SJSA1 (cell line): ENCODE measurements around the gene NT5M. TPM values are rescaled to one million over a fixed set of nuclear protein-coding genes. Genes with fewer than 3 reads are reported as not detected.
A peak's percentile ranks its signal among the peaks of the same experiment; 100 is the strongest.
"Not testable (repeated sequence)": the region's sequence is repeated elsewhere in the genome, so short reads cannot be mapped to it uniquely, and the experiment has no call there.

Experiments
- DNase-seq, 2 experiments: peaks; one replicate each; pipeline ENCODE4 v3.0.0-alpha.2; 2015 to 2020; ENCODE audit warnings: low spot score in 2 of 2, low read depth in 1 of 2
- H3K27ac ChIP-seq: fragments of 250-450 bp; sonication (Bioruptor Pico); 2 replicates; pipeline ENCODE4 v1.5.1; 2020; ENCODE audit warnings: mild to moderate bottlenecking, moderate library complexity
- H3K27me3 ChIP-seq: fragments of 250-450 bp; sonication (Bioruptor Pico); replicated peaks from 2 replicates; pipeline ENCODE4 v1.5.1; 2020; ENCODE audit warnings: mild to moderate bottlenecking, moderate library complexity
- H3K36me3 ChIP-seq: fragments of 250-450 bp; sonication (Bioruptor Pico); 2 replicates; pipeline ENCODE4 v1.5.1; 2020; ENCODE audit warnings: mild to moderate bottlenecking
- H3K4me1 ChIP-seq: fragments of 250-450 bp; sonication (Bioruptor Pico); replicated peaks from 2 replicates; pipeline ENCODE4 v1.6.1; 2021; ENCODE audit warnings: mild to moderate bottlenecking
- H3K4me3 ChIP-seq: fragments of 250-450 bp; sonication (Bioruptor Pico); 2 replicates; pipeline ENCODE4 v1.5.1; 2020; ENCODE audit warnings: mild to moderate bottlenecking
- H3K9me3 ChIP-seq: fragments of 250-450 bp; sonication (Bioruptor Pico); replicated peaks from 2 replicates; pipeline ENCODE4 v1.5.1; 2020; ENCODE audit warnings: mild to moderate bottlenecking
- total RNA-seq: library from RNA; depleted of rRNA; stranded (reverse); fragments of >200 nt; shearing (Covaris generic); gene quantifications from 2 replicates; pipeline ENCODE4 v1.2.3, GENCODE V29; 2014

The NT5M gene
- total RNA-seq, 1 experiment from 2014 or later: 0.87 TPM

- Histone ChIP-seq H3K4me3 (no peak overlapping the region), H3K9me3 (no peaks in the 10 kb centered on the region), H3K27ac (peak overlapping the region; percentile 41), H3K27me3 (no peaks in the 10 kb centered on the region), H3K4me1 (peaks cover 30% of the 10 kb centered on the region), H3K36me3 (no peaks in the 10 kb centered on the region)
- peak in 1 of 2 experiments; percentile 11 for DNase-seq
Measured at GRCh38 chr17:17375841-17376240, 72.7 kb downstream of the NT5M start.

- no peaks in the 10 kb centered on the region for H3K9me3 ChIP-seq
- DNase-seq: peak in 1 of 2 experiments; percentile 49
- no peak overlapping the region for H3K4me3 ChIP-seq
- peak overlapping the region; percentile 41 for H3K27ac ChIP-seq
- H3K4me1 ChIP-seq: peaks cover 30% of the 10 kb centered on the region
- H3K27me3 ChIP-seq: no peaks in the 10 kb centered on the region
- H3K36me3 ChIP-seq: no peaks in the 10 kb centered on the region
Measured at GRCh38 chr17:17376362-17376761, 73.2 kb downstream of the NT5M start.

- no peak overlapping the region for H3K27ac ChIP-seq
Measured at GRCh38 chr17:17377071-17377967, 74.1 kb downstream of the NT5M start.

GRCh38 chr17:17379197-17379991 lies 76.2 kb downstream of the NT5M start:
- H3K27me3 ChIP-seq: no peaks in the 10 kb centered on the region
- no peaks in the 10 kb centered on the region for H3K36me3 ChIP-seq
- no peak overlapping the region for H3K27ac ChIP-seq
- peaks cover 33% of the 10 kb centered on the region for H3K4me1 ChIP-seq
- DNase-seq: peak; percentile 54 to 61
- no peak overlapping the region for H3K4me3 ChIP-seq
- no peaks in the 10 kb centered on the region for H3K9me3 ChIP-seq

More at GRCh38 chr17:17377071-17377967, 74.1 kb downstream of the NT5M start:
- Histone ChIP-seq H3K36me3 (no peaks in the 10 kb centered on the region), H3K9me3 (no peaks in the 10 kb centered on the region), H3K4me1 (peaks cover 33% of the 10 kb centered on the region), H3K4me3 (no peak overlapping the region), H3K27me3 (no peaks in the 10 kb centered on the region)
- DNase-seq: no peak

- Histone ChIP-seq H3K9me3 (no peaks in the 10 kb centered on the region), H3K27me3 (no peaks in the 10 kb centered on the region), H3K27ac (no peak overlapping the region), H3K36me3 (no peaks in the 10 kb centered on the region), H3K4me1 (peaks cover 33% of the 10 kb centered on the region), H3K4me3 (no peak overlapping the region)
- DNase-seq: no peak
Measured at GRCh38 chr17:17380145-17380925, 77.2 kb downstream of the NT5M start.

GRCh38 chr17:17381446-17382064 lies 78.4 kb downstream of the NT5M start:
- no peak overlapping the region for H3K27ac ChIP-seq
- H3K36me3 ChIP-seq: no peaks in the 10 kb centered on the region
- peaks cover 25% of the 10 kb centered on the region for H3K4me1 ChIP-seq
- H3K4me3 ChIP-seq: no peak overlapping the region
- H3K27me3 ChIP-seq: no peaks in the 10 kb centered on the region
- no peaks in the 10 kb centered on the region for H3K9me3 ChIP-seq
- no peak for DNase-seq

GRCh38 chr17:17382065-17382459 lies 78.9 kb downstream of the NT5M start:
- Histone ChIP-seq H3K4me3 (no peak overlapping the region), H3K27me3 (no peaks in the 10 kb centered on the region), H3K4me1 (peaks cover 20% of the 10 kb centered on the region), H3K27ac (no peak overlapping the region), H3K36me3 (no peaks in the 10 kb centered on the region), H3K9me3 (no peaks in the 10 kb centered on the region)
- DNase-seq: no peak

- Histone ChIP-seq H3K27me3 (no peaks in the 10 kb centered on the region), H3K4me3 (no peak overlapping the region), H3K27ac (no peak overlapping the region), H3K4me1 (peaks cover 20% of the 10 kb centered on the region), H3K36me3 (no peaks in the 10 kb centered on the region), H3K9me3 (no peaks in the 10 kb centered on the region)
- DNase-seq: no peak
Measured at GRCh38 chr17:17382971-17383370, 79.8 kb downstream of the NT5M start.

- not testable (repeated sequence) for H3K27ac ChIP-seq, H3K36me3 ChIP-seq, H3K9me3 ChIP-seq, H3K4me3 ChIP-seq, DNase-seq, H3K27me3 ChIP-seq
- peaks cover 16% of the 10 kb centered on the region for H3K4me1 ChIP-seq
Measured at GRCh38 chr17:17383431-17384290, 80.5 kb downstream of the NT5M start.

- H3K36me3 ChIP-seq: no peaks in the 10 kb centered on the region
- H3K27me3 ChIP-seq: no peaks in the 10 kb centered on the region
- H3K4me1 ChIP-seq: peaks cover 11% of the 10 kb centered on the region
Measured at GRCh38 chr17:17384291-17384615, 81.1 kb downstream of the NT5M start.

GRCh38 chr17:17384961-17385360 lies 81.8 kb downstream of the NT5M start:
- Histone ChIP-seq H3K9me3 (no peaks in the 10 kb centered on the region), H3K4me3 (no peak overlapping the region), H3K27me3 (no peaks in the 10 kb centered on the region), H3K4me1 (peaks cover 4% of the 10 kb centered on the region), H3K27ac (no peak overlapping the region), H3K36me3 (no peaks in the 10 kb centered on the region)
- no peak for DNase-seq

More at GRCh38 chr17:17384291-17384615, 81.1 kb downstream of the NT5M start:
- Histone ChIP-seq H3K27ac (no peak overlapping the region), H3K4me3 (no peak overlapping the region), H3K9me3 (no peaks in the 10 kb centered on the region)
- DNase-seq: no peak

- Histone ChIP-seq H3K36me3 (no peaks in the 10 kb centered on the region), H3K27me3 (no peaks in the 10 kb centered on the region), H3K4me1 (peaks cover 3% of the 10 kb centered on the region; the same call in 1 of the 2 replicates), H3K4me3 (no peak overlapping the region), H3K9me3 (no peaks in the 10 kb centered on the region), H3K27ac (no peak overlapping the region)
- no peak for DNase-seq
Measured at GRCh38 chr17:17385491-17385890, 82.3 kb downstream of the NT5M start.
